ENCODE results near the gene ALG5. TPM values are rescaled to one million over a fixed set of nuclear protein-coding genes. Genes with fewer than 3 reads are reported as not detected.

The ALG5 gene
- total RNA-seq, 4 donors from 2014 or later = 36.6 to 45.0 (median 38.2) TPM

DNA sequence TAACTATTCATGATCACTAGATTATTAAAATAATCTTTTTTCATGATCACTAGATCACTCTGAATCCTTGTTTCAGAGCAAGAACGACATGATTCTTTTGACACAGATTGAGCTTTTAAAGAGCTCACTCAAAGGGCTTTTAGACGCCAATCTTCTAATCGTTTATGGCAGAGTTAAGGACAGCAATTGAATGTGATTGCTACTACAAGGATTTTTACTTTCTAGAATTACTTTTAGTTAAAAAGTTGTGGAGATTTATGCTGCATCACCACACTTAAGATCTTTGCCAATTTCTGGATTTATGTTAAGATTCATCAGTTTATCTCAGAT, 2.7 kb upstream of the ALG5 start:
- Histone ChIP-seq H3K4me3 (peak overlapping the region in 1 of 4 donors; percentile 92), H3K27me3 (no peaks in the 10 kb centered on the region), H3K36me3 (peaks cover 0 to 43% (median 13%) of the 10 kb centered on the region in 3 donors), H3K9me3 (no peaks in the 10 kb centered on the region), H3K27ac (no peak overlapping the region), H3K4me1 (peaks cover 0 to 33% (median 10%) of the 10 kb centered on the region in 4 donors)
- DNase-seq (ENCODE audit: low spot score in 2 of 2) = no peak
- 25 to 26% methylated on average over 3 of the region's 3 CpGs for WGBS, 2 donors
- no peak for TF ChIP-seq POLR2A (IDR thresholded peaks at IDR 0.05)
- TF ChIP-seq, protein P1, sequence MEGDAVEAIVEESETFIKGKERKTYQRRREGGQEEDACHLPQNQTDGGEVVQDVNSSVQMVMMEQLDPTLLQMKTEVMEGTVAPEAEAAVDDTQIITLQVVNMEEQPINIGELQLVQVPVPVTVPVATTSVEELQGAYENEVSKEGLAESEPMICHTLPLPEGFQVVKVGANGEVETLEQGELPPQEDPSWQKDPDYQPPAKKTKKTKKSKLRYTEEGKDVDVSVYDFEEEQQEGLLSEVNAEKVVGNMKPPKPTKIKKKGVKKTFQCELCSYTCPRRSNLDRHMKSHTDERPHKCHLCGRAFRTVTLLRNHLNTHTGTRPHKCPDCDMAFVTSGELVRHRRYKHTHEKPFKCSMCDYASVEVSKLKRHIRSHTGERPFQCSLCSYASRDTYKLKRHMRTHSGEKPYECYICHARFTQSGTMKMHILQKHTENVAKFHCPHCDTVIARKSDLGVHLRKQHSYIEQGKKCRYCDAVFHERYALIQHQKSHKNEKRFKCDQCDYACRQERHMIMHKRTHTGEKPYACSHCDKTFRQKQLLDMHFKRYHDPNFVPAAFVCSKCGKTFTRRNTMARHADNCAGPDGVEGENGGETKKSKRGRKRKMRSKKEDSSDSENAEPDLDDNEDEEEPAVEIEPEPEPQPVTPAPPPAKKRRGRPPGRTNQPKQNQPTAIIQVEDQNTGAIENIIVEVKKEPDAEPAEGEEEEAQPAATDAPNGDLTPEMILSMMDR (IDR thresholded peaks at IDR 0.05) = no peak
- TF ChIP-seq EP300 (IDR thresholded peaks at IDR 0.05) = no peak

- Histone ChIP-seq H3K4me1 (peaks cover 0 to 55% (median 10%) of the 10 kb centered on the region in 4 donors), H3K9me3 (no peaks in the 10 kb centered on the region), H3K27me3 (no peaks in the 10 kb centered on the region), H3K4me3 (peak overlapping the region; percentile 77 to 99 (median 90)), H3K27ac (peak overlapping the region; percentile 88 to 97 (median 96)), H3K36me3 (peaks cover 0 to 24% (median 0%) of the 10 kb centered on the region in 3 donors)
- 0% methylated on average over 21 of the region's 21 CpGs for WGBS, 2 donors
- no peak for DNase-seq (ENCODE audit: low spot score in 2 of 2)
- TF ChIP-seq EP300 (IDR thresholded peaks at IDR 0.05) (no peak), POLR2A (IDR thresholded peaks at IDR 0.05) (no peak)
- TF ChIP-seq, protein P1 (IDR thresholded peaks at IDR 0.05) = no peak
Measured at GRCh38 chr13:36998624-36999041, 507 bp downstream of the ALG5 start.

DNA sequence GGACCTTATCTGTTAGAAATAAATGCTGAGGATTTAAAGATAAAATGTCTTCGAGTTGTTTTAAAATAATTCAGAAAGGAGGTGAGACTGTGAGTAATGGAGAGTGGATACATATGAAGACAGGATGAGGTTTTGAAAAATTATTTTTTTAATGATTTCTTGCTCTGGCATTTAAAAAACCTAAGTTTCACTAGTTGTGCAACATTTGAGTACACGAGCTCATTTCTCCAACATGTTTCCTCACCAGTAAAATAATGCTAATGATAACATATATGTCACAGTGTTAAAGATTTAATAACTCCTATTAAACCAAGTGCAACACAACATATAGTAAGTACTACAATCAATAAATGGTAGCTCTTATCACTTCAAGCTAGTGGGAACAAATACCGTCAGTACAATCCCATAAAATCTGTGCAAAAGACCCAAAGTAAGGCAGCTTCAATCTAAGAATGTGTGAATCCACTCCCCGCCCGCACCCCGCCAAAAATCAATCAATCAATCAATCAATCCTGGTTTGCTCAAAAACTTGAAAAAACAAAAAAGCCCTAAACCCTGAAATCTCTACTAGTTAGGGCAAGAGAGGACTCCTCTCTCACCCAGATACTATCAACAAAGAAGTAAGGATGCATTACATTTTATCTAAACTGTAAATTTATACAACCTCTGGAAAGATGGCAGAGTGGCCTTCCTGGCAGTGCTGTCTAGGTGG, 1.3 kb downstream of the ALG5 start:
- TF ChIP-seq, protein P1 (IDR thresholded peaks at IDR 0.05) = no peak
- TF ChIP-seq POLR2A (IDR thresholded peaks at IDR 0.05) = no peak
- TF ChIP-seq EP300 (IDR thresholded peaks at IDR 0.05) = no peak
- WGBS, 2 donors = 68 to 69% methylated on average over 6 of the region's 6 CpGs
- Histone ChIP-seq H3K27me3 (no peaks in the 10 kb centered on the region), H3K4me1 (peaks cover 0 to 55% (median 10%) of the 10 kb centered on the region in 4 donors), H3K4me3 (peak overlapping the region; percentile 77 to 99 (median 90)), H3K27ac (peak overlapping the region in 3 of 4 donors; percentile 88 to 97 (median 95)), H3K36me3 (peaks cover 0 to 24% (median 6%) of the 10 kb centered on the region in 3 donors), H3K9me3 (no peaks in the 10 kb centered on the region)
- DNase-seq (ENCODE audit: low spot score in 2 of 2) = no peak

DNA sequence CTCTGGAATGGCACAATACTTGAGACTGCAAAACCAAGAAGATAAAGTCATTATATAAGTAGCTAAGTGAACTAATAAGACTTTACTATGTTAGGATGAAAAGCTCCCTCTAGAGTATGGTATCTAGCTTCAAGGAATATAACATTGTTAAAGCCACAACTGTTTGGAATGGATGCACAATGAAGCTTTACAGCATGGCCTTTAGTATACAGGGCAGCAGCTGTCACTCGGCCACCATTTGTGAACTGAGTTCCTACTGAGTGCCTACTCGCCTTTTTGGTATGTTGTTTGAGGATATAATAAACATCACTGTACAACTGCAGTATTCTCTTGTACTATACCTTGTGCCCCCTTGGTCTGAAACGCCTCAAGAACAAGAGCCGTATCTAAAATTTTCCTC, 6.8 kb downstream of the ALG5 start:
- Histone ChIP-seq H3K27ac (no peak overlapping the region), H3K4me1 (peaks cover 0 to 26% (median 0%) of the 10 kb centered on the region in 4 donors), H3K36me3 (peaks cover 2 to 74% (median 18%) of the 10 kb centered on the region in 3 donors), H3K9me3 (no peaks in the 10 kb centered on the region), H3K27me3 (no peaks in the 10 kb centered on the region), H3K4me3 (no peak overlapping the region)
- TF ChIP-seq, protein P1 (IDR thresholded peaks at IDR 0.05) = no peak
- TF ChIP-seq EP300 (IDR thresholded peaks at IDR 0.05) = no peak
- no peak for TF ChIP-seq POLR2A (IDR thresholded peaks at IDR 0.05)
- no peak for DNase-seq (ENCODE audit: low spot score in 2 of 2)
- WGBS, 2 donors = 89 to 90% methylated on average over 4 of the region's 4 CpGs

DNA sequence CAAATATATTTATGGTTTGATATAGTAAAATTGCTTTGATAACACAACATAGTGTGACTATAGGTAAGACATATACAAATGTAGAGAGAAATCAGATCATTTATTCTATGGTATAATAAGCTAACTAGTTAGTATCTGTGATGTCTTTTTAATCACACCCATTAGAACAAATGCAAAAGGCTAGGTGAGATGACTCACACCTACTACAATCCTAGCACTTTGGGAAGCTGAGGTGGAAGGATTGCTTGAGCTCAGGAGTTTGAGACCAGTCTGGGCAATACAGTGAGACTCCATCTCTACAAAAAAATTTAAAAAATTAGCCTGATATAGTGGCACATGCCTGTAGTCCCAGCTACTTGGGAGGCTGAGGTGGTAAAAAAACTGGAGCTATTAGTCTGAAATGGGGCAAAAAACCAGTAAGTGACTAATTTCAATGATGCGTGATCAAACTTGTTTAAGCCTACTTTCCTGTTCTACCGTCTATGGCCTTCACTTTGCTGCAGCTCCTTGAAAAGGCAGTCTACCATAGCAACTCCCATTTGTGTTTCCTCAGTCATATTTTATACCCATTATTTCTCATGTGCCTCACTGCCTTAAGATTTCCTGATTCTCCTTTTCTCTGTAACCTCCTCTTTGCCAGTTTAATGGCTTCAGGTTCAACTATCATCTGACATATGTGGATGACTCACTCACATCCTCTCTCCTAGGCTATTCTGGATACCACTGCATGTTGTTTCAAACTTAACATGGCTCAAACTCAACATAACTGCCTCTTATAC, 12.5 kb downstream of the ALG5 start:
- Histone ChIP-seq H3K9me3 (no peaks in the 10 kb centered on the region), H3K27me3 (no peaks in the 10 kb centered on the region), H3K4me1 (no peaks in the 10 kb centered on the region), H3K4me3 (no peak overlapping the region), H3K36me3 (peaks cover 0 to 92% (median 21%) of the 10 kb centered on the region in 3 donors), H3K27ac (no peak overlapping the region)
- no peak for DNase-seq (ENCODE audit: low spot score in 2 of 2)
- TF ChIP-seq, protein P1 (IDR thresholded peaks at IDR 0.05) = no peak
- no peak for TF ChIP-seq EP300 (IDR thresholded peaks at IDR 0.05)
- no peak for TF ChIP-seq POLR2A (IDR thresholded peaks at IDR 0.05)
- WGBS, 2 donors = 87 to 94% methylated on average over 2 of the region's 2 CpGs
